Putamen (tissue), 1 donor: Measurements from ENCODE around the gene CFAP73.

Experiments
- DNase-seq: peaks from one replicate; pipeline ENCODE4 v3.0.0-alpha.2; 2016; ENCODE audit warnings: low spot score

CFAP73 gene

DNA sequence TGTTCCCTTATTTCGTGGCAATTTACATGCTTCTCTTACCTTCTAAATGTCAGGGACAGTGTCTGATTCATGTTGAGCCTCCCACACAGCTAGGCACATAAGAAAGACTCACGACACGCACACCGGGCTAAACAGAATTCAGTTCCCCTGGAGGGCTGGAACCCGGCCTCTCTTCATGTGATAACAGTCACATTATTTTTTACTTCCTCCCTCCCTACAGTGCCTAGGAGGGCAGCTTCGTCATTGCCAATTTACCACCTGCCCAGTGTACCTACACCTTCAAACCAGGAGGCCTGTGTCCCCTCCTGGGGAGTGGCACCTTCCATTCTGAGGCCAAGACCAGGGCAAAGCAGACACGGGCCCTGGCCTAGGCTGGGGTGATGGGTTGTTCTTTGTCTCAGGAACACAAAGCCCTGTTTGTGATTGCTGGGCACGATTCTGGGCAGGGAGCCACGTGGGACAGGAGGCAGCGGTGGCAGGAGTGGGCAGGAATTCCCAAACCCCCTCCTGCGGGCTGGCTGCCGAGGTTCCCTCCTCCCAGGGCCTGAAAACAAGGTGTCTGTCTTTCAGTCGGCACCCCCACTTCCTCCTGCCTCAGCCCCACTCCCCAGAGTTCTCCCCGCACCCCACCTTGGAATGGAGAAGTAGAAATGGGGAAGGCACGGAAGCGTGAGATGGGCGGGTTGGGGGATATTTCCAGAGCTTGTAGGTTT is 7.2 kb upstream of the CFAP73 start:
- DNase-seq = peak; percentile 92

DNA sequence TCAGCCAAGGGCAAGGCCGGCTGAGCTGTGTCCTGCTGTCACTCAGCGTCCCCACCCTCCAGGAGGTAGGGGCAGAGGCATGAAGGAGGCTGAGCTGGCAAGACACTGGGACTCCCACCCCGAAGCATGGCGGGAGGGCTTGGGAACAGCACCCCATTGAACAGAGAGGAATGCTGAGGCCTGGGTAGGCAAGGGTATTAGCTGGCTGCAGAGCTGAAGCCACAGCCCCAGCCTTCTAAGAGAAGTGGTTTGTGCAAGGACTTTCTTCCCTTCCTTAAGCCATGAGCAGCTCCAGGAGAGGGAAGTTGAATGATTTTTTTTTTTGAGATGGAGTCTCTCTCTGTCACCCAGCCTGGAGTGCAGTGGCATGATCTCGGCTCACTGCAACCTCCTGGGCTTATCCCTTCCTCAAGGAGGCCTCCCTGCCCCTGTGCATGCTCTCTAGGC is 6.6 kb upstream of the CFAP73 start:
- DNase-seq = no peak

DNA sequence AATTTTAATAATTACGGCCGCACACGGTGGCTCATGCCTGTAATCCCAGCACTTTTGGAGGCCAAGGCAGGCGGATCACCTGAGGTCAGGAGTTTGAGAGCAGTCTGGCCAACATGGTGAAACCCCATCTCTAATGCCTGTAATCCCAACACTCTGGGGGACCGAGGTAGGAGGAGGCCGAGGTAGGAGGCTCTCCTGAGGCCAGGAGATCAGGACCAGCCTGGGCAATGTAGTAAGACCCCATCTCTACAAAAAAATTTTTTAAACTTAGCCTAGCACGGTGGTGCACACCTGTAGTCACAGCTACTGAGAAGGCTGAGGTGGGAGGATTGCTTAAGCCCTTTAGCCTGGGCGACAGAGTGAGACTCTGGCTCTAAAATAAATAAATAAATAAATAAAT is 5.6 kb upstream of the CFAP73 start:
- no peak for DNase-seq

DNA sequence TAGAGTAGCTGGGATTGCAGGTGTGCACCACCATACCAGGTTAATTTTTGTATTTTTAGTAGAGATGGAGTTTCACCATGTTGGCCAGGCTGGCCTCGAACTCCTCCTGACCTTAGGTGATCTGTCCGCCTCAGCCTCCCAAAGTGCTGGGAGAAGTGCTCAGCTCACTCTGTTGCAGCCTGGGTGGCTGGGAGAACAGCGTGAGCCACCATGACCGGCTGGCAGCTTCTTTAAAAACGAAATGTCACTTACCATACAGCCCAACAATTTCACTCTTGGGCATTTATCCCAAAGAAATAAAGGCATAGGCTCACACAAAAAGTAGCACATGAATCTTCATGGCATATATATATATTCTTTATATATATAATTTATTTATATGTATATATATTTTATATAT is 4.7 kb upstream of the CFAP73 start:
- DNase-seq = no peak

DNA sequence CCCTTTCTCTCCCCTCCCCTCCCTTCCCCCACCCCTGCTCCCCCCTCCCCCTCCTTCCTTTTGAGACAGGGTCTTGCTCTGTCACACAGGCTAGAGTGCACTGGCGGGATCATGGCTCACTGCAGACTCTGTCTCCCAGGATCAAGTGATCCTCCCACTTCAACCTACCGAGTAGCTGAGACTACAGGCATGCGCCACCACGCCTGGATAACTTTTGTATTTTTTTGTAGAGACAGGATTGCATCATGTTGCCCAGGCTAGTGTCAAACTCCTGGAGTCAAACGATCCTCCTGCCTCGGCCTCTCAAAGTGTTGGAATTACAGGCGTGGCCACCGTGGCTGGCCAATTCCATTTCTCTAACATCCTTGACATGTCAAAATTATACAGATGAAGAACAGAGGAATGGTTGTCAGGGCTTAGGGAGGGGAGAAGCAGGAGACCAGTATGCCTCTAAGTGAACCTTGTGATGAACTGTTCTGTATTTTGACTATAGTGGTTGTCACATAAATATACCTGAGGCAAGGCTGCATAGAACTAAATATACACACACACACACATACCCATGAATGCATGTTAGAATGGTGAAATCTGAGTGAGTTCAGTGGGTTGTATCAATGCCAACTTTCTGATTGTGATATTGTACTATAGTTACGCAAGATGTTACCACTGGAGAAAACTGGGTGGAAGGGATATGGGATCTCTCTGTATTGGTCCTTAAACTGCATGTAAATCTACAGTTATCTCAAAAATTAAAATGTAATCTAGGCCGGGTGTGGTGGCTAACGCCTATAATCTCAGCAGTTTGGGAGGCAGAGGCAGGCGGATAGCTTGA is 3.6 kb upstream of the CFAP73 start:
- no peak for DNase-seq

DNA sequence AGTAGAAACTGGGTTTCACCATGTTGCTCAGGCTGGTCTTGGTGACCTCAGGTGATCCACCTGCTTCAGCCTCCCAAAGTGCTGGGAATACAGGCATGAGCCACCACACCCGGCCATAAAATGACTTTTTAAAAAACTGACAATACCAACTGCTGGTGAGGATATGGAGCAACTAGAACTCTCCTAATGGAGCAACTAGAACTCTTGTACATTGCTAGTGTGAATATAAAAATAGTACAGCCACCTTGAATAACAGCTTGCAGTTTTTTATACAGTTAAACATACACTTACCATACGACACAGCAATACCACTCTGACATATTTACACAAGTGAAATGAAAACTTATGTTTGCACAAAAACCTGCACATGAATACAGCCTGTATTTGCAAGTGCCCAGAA is 2.5 kb upstream of the CFAP73 start:
- no peak for DNase-seq

DNA sequence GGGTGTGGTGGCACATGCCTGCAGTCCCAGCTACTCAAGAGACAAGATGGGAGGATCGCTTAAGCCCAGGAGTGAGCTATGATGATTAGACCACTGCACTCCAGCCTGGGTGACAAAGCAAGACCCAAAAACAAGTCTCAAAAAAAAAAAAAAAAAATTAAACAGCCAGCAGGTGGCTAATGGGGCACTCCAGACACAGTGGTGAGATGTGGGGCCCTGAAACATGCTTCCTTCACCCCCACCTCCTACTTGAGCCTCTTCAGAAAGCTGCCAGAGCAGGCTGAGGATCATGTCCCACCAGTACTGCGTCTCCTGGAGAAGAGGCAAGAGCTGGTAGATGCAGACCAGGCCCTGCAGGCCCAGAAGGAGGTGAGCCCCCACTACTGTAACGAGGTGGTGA is 2.1 kb downstream of the CFAP73 start:
- no peak for DNase-seq

DNA sequence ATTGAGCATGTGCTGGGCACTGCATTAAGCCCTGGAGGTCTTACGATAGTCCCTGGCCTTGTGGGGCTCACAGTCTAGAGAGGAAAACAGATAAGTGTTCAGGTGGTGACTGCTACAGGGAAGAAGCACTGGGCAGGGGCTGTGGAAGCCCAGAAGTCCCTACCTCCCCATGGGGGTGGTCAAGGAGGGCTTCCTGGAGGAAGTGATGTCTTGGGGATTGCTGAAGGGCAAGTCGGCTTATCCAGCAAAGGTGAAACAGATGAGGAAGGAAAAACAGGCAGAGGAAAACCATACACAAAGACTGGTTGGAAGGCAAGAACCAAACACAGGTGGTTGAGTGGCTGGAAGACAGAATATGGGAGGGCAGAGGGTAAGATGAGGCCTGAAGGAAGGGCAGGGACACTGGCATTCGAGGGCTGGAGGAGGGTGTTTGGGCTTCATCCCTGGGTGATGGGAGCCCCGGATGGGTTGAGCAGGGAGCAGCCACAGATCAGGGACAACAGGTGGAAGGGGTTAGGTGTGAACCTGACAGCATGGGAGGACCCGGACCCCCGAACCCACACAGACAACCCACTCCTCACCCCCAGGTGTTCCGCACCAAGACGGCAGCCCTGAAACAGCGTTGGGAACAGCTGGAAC is 2.8 kb downstream of the CFAP73 start:
- no peak for DNase-seq

DNA sequence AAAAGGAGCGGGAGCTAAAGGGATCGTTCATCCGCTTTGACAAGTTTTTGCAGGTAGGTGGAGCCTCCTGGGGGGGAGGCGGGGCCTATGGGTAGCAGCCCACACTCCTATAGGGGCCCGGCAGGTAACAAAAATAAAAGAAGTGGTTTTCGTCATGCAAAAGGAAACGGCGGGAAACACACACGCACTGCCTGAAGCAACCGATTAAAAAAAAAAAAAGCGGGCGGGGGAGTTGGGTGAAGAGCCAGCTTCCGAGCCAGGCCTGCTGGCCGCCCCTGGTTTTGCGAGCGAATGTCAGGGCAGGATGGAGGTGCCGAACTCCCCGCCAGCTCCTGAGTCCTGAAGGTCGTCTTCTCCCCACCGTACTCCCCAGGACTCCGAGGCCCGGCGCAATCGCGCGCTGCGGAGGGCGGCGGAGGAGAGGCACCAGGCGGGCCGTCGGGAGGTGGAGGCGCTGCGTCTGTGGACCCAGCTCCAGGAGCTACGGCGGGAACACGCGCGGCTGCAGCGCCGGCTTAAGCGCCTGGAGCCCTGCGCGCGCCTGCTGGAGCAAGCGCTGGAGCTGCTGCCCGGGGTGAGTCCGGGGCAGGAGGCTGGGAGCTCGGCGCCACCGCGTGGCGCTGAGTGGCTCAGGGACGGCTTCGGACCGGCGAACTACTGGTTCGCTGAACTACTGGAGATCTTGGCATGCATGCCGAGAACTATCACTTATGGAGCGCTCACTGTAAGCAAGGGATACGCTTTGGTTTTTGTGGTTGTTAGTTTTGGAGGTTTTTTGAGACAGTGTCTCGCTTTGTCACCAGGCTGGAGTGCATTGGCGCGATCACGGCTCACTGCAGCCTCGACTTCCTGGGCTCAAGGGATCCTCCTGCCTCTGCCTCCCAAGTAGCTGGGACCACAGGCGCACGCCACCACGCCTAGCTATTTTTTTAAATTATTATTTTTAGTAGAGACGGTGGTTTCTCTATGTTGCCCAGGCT is 3.6 kb downstream of the CFAP73 start:
- DNase-seq = peak; percentile 80

DNA sequence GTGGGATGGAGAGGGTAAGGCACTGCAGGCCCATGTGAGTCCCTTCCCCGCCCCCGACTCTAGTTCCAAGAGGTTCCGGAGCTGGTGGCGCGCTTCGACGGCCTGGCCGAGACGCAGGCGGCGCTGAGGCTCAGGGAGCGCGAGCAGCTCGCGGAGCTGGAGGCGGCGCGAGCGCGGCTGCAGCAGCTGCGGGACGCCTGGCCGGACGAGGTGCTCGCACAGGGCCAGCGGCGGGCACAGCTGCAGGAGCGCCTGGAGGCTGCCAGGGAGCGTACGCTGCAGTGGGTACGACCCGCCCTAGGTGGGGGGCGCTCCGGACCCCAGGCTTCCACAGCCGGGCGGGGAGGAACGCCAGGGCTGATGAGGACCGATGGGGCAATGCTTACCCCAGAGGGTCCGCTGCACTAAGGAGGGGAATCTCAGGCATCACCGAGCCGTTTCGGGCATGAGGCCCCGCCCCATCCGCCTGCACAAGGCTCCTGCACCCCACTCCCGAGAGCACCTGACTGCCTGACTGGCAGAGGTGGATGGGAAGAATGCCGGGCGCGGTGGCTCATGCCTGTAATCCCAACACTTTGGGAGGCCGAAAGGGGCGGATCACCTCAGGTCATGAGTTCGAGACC is 4.9 kb downstream of the CFAP73 start:
- no peak for DNase-seq

DNA sequence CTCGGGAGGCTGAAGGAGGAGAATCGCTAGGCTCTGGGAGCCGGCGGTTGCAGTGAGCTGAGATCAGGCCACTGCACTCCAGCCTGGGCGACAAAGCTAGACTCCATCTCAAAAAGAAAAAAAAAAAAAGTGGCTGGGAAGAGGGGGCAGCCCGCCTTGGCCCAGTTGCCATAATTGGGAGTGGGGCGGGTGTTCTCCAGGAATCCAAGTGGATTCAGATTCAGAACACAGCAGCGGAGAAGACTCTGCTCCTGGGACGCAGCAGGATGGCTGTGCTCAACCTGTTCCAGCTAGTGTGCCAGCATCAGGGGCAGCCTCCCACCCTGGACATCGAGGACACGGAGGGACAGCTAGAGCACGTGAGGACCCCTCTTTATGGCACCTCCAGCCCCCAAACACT is 5.5 kb downstream of the CFAP73 start:
- DNase-seq = no peak

DNA sequence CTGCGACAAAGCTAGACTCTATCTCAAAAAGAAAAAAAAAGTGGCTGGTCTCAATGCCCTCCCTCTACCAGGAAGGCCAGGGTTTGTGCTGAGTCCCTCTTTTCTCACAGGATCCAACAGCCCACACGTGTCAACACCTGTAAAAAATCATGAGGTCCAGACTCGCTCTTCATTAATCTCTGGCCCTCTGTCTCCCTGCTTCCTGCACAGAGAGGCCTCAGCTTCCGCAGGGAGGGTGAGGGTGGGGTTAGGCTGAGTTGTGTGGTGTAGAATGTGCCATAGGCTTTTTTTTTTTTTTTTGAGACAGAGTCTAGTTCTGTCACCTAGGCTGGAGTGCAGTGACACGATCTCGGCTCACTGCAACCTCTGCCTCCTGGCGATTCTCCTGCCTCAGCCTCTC is 6.1 kb downstream of the CFAP73 start:
- no peak for DNase-seq

DNA sequence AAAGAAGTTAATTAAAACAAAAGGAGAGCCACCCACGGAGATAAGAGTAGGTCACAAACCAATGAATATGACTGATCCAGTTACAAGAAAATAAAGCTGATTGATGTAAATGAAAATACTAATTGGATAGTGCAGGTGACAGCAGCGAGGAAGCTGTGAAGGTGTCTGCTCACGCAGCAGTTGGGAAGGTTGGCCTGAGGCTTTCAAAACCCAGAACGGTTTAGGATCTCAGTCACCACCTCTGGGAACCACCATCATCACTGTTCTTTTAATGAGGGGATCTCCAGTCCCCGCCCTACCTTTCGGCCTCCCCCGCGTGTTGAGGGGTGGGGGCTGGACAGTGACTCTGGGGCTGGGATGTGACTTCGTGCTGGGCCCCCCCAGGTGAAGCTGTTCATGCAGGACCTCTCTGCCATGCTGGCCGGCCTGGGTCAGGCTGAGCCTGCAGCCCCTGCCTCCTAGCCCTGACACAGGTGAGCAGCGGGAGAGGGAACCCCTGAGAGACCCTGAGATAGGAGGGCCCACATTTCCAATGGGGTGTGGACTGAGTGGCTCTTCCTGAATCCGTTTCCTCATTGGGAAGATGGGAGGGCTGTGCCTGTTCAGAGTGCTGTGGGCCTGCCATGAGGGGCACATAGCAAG is 7.8 kb downstream of the CFAP73 start:
- no peak for DNase-seq

DNA sequence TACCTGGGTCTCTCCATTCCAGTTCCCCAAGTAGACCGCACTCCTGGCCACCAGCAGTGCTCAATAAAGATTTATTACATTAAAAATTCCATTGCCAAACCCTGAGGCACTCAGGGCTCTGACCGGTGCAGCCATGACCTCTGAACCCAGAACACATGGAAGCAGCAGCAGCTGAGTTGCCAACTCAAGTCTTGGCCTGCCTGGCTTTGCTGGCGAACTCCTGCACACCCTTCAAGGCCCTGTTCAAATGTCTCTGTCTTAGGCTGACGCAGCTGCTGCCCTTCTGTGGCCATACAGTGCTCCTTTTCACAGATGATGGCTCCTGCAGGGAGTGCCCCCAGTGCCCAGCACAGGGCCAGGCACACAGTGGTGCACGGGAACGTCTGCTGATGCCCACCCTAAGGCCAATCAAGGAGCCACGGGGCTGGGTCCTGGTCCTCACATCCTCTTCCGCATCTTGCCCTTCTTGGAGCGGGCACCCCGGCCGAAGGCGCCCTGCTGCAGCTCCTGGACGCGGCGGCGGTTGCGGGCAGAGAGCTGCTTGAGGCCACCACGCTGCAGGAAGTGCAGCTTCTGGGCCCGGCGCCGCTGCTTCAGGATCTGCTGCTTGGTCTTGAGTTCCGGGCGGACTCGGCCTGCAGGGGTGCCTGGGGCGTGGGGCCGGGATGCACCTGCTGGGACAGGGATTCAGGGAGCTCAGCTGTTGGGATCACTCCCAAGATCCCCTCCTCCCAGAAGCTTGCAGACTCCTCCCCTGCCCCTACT is 9.1 kb downstream of the CFAP73 start:
- DNase-seq = no peak

DNA sequence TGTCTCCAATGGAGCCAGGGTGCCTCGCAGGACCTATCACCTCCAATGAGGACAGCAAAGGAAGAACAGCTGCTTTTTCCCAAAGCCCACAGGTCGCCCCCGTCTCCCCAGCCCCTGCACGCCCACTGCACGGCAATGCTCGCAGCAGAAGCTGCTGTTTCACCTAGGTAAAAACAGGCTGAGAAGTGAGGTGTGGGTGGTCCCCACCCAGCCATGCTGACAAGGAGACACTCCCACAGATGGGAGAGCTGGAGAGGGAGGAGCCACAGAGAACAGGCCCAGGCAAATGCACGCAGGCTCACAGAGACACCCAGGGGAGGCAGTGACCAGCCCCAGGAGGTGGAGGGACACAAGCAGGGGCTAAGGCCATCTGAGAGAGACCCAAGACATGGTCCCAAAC is 10.4 kb downstream of the CFAP73 start:
- peak; percentile 80 for DNase-seq

DNA sequence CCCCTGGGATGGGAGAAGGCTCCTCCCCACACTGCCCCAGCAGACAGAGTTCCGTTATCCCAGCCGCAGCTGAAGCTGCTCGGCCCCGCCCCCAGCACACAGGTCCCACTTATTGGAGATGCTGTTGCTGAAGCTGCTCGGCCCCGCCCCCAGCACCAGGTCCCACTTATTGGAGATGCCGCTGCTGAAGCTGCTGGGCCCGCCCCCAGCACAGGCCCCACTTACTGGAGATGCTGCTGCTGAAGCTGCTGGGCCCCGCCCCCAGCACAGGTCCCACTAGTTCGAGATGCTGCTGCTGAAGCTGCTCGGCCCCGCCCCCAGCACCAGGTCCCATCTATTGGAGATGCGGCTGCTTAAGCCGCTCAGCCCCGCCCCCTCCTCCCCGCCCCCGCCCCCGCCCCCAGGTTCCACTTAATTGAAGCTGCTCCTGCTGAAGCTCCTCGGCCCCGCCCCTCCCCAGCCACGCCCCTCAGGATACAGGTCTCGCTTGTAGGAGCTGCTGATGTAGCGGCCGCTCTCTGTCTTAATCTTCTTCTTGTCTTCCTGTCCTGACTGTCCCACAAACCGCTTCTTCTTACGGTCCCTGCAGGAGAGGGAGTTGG is 12.0 kb downstream of the CFAP73 start:
- peak; percentile 90 for DNase-seq

DNA sequence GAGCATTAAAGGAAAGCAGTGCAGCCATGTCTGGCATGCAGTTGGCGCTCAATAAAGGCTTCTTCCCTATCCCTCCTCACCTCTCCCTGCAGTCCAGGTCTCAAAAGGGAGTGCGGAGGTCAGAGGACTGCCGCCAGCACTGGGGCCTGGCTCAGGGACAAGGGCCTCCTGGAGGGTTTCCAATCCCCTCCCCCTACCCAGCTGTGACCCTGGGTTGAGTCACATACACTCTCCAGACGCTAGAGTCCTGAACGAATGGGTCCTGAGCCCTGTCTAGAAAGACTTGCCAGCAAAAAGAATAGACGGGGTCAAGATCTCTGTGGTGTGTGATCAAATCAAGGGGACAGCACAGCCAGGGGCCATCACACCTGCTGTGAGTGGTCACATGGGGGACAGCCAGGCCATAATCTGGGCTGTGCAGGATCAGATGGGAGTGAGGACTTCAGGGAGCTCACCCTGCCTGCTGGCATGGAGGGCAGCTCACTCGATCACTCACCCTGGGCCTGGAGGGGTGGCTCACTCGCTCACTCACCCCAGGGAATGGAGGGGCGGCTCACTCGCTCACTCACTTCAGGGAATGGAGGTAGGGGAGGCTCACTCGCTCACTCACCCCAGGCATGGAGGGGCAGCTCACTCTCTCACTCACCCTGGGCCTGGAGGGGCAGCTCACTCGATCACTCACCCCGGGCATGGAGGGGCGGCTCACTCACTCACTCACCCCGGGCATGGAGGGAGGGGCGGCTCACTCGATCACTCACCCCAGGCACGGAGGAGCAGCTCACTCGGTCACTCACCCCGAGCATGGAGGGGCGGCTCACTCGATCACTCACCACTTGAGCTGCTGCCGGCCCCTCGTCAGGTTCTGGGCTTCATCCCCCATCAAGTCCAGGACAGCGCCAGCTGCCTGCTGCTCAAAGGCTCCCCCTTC is 12.8 kb downstream of the CFAP73 start:
- DNase-seq = no peak

DNA sequence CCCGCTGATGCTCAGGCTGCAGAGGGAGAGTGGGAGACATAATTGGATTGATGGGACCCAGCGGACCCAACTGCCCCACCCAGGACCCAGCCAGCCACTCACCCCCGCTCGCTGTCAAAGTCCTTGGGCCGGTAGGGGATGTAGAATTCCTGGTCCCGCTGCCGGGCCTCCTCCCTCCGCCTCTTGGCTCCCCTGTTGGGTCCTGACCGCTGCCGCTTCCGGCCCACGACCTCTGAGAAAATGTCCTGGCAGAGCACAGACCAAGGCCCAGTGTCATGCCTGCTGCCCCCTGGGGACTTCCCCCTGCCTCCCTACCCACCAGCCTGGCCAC is 13.5 kb downstream of the CFAP73 start:
- no peak for DNase-seq

DNA sequence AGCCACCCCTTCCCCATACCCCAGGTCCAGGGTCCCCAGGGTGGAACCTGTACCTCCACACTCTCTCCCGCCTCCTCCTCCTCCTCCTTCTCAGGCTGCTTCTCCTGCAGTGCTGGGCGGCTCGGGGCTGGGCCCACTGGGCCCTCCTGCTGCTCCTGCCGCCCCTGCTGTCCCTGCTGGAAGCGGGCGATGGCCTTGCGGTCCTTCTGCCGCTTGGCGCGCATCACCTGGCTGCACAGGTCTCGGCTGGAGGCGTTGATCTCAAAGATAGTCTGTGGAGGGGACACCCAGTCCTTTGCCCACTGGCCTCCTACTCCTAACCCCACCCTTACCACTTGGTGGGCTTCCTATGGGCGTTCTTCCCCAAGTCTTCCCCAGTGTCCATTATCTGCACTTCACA is 14.5 kb downstream of the CFAP73 start:
- DNase-seq = no peak
